ENCODE data around the gene THOP1. TPM values are rescaled to one million over a fixed set of nuclear protein-coding genes. Genes with fewer than 3 reads are reported as not detected.

The THOP1 gene
- total RNA-seq, 4 donors from 2014 or later, result 31.6 to 55.0 (median 41.4) TPM

DNA sequence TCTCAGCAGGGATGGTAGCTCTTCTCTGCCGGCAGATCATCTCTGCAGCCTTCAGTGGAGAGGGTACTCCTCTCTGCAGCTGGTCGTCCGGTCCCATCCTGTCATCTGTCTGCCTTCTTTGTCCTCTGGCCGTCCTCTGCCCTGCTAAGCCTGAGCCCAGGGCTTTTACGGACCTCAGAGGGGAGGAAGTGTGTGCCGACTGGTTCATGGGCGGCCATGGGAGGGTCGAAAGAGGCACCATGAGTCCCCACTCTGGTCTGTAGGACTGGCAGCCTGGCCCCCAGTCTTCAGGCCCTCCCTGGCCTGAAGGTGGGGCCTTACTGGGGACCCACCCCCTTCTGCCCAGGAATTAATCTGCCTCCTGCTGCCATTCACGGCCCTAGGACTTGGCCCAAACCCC lies 38.3 kb downstream of the THOP1 start:
- TF ChIP-seq EP300 (IDR thresholded peaks at IDR 0.05), result no peak
- H3K4me3 ChIP-seq, result no peak overlapping the region
- WGBS, result 68% methylated on average over 6 of the region's 9 CpGs

DNA sequence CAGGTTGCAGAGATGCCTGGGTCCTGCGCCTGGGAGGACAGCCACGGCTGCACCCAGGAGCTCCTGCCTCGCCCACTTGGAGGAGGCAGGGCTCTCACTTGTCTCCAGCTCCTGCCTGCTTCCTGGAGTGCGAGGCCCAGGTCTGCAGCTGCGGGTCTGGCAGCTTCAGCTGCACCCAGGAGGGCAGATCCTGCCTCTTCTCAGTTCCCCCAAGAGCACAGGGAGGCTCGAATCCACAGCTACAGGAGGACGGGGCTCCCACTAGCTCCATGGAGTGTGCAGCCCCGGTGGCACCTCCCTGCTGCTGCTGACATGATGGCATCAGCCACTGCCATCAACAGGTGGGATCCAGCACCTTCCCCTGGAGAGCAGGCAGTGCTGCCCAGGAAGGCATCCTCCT lies 38.8 kb downstream of the THOP1 start:
- H3K27ac ChIP-seq, result no peak overlapping the region
- TF ChIP-seq EP300 (IDR thresholded peaks at IDR 0.05), result no peak
- no peak for TF ChIP-seq POLR2A (IDR thresholded peaks at IDR 0.05)
- TF ChIP-seq, protein P1, sequence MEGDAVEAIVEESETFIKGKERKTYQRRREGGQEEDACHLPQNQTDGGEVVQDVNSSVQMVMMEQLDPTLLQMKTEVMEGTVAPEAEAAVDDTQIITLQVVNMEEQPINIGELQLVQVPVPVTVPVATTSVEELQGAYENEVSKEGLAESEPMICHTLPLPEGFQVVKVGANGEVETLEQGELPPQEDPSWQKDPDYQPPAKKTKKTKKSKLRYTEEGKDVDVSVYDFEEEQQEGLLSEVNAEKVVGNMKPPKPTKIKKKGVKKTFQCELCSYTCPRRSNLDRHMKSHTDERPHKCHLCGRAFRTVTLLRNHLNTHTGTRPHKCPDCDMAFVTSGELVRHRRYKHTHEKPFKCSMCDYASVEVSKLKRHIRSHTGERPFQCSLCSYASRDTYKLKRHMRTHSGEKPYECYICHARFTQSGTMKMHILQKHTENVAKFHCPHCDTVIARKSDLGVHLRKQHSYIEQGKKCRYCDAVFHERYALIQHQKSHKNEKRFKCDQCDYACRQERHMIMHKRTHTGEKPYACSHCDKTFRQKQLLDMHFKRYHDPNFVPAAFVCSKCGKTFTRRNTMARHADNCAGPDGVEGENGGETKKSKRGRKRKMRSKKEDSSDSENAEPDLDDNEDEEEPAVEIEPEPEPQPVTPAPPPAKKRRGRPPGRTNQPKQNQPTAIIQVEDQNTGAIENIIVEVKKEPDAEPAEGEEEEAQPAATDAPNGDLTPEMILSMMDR (IDR thresholded peaks at IDR 0.05), result no peak
- no peak for TF ChIP-seq POLR2AphosphoS5 (IDR thresholded peaks at IDR 0.05)
- no peak overlapping the region for H3K4me3 ChIP-seq
- H3K4me1 ChIP-seq, result peaks cover 17% of the 10 kb centered on the region
- 61% methylated on average over 3 of the region's 8 CpGs for WGBS
- H3K36me3 ChIP-seq, result peaks cover 21% of the 10 kb centered on the region
- H3K27me3 ChIP-seq, result no peaks in the 10 kb centered on the region
- no peak for DNase-seq (ENCODE audit: low spot score in 2 of 2)
- H3K9me3 ChIP-seq, result no peaks in the 10 kb centered on the region

More for the DNA sequence above, 38.3 kb downstream of the THOP1 start:
- H3K27me3 ChIP-seq, result no peaks in the 10 kb centered on the region
- H3K4me1 ChIP-seq, result peaks cover 18% of the 10 kb centered on the region
- peaks cover 21% of the 10 kb centered on the region for H3K36me3 ChIP-seq
- no peaks in the 10 kb centered on the region for H3K9me3 ChIP-seq
- no peak for DNase-seq (ENCODE audit: low spot score in 2 of 2)
- H3K27ac ChIP-seq, result no peak overlapping the region

DNA sequence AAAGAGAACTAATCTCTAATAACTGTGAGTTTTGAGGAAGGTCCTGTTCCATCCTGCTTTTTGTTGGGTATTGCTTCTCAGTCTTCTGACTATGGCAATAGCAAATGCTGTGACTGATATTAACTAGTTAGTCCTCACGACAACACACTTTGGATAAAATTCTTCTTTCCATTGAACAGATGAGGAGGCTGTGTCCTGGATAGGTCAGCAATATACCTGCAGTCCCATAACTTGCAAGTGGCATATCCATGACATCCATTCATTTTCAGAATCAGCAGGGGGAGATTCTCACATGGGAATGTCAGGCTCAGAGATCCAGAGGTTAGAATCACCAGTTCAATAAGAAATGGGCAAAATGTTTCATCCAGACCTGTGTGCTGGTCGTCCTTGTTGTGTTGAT lies 41.7 kb downstream of the THOP1 start:
- TF ChIP-seq POLR2AphosphoS5 (IDR thresholded peaks at IDR 0.05), result no peak
- no peak for TF ChIP-seq POLR2A (IDR thresholded peaks at IDR 0.05)
- no peaks in the 10 kb centered on the region for H3K27me3 ChIP-seq
- WGBS, result 86% methylated on average over 2 of the region's 2 CpGs
- peaks cover 21% of the 10 kb centered on the region for H3K36me3 ChIP-seq
- no peaks in the 10 kb centered on the region for H3K9me3 ChIP-seq
- no peak overlapping the region for H3K4me3 ChIP-seq
- no peaks in the 10 kb centered on the region for H3K4me1 ChIP-seq
- no peak overlapping the region for H3K27ac ChIP-seq
- no peak for DNase-seq (ENCODE audit: low spot score in 2 of 2)

DNA sequence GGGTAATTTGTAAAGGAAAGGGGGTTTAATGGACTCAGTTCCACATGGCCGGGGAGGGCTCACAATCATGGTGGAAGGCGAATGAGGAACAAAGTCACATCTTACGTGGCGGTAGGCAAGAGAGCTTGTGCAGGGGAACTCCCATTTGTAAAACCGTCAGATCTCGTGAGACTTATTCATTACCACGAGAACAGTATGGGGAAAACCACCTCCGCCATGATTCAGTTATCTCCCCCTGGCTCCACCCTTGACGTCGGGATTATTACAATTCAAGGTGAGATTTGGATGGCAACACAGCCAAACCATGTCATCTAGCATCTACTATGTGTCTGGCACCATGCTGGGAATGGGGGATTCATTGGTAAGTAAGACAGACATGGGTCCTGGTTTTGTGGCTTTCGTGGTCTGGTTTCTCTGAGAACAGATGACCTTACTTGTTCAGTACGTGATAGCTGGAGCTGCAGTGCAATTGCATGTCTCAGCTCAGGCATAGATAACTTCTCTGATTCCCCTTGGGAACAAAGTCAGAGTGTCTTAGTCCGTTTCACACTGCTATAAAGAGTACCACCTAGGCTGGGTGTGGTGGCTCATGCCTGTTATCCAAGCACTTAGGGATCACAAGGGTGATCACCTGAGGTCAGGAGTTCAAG lies 42.7 kb downstream of the THOP1 start:
- no peak overlapping the region for H3K4me3 ChIP-seq
- no peaks in the 10 kb centered on the region for H3K4me1 ChIP-seq
- peaks cover 31% of the 10 kb centered on the region for H3K36me3 ChIP-seq
- H3K9me3 ChIP-seq, result peaks cover 4% of the 10 kb centered on the region
- H3K27me3 ChIP-seq, result no peaks in the 10 kb centered on the region
- TF ChIP-seq, protein P1 (IDR thresholded peaks at IDR 0.05), result no peak
- TF ChIP-seq POLR2A (IDR thresholded peaks at IDR 0.05) (no peak), POLR2AphosphoS5 (IDR thresholded peaks at IDR 0.05) (no peak), EP300 (IDR thresholded peaks at IDR 0.05) (no peak)
- 94% methylated on average over 13 of the region's 13 CpGs for WGBS
- no peak overlapping the region for H3K27ac ChIP-seq
- DNase-seq (ENCODE audit: low spot score in 2 of 2), result no peak

DNA sequence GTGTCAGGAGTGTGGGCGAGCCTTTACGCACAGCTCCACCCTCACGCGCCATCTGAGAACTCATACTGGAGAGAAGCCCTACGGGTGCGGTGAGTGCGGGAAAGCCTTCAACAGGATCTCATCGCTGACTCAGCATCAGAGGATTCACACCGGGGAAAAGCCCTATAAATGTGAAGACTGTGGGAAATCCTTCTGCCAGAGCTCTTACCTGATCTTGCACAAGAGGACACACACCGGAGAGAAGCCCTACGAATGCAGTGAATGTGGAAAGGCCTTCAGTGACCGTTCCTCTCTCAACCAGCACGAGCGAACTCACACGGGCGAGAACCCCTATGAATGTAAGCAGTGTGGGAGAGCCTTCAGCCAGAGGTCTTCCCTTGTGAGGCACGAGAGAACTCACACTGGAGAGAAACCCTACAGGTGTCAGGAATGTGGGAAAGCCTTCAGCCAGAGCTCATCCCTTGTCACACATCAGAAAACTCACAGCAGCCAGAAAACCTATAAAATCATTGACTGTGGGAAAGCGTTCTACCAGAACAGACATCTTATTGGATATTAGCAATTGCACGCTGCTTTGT lies 49.1 kb downstream of the THOP1 start:
- Histone ChIP-seq H3K27me3 (no peaks in the 10 kb centered on the region), H3K27ac (no peak overlapping the region), H3K9me3 (peaks cover 19% of the 10 kb centered on the region), H3K4me3 (no peak overlapping the region), H3K4me1 (no peaks in the 10 kb centered on the region), H3K36me3 (peaks cover 30% of the 10 kb centered on the region)
- no peak for TF ChIP-seq POLR2AphosphoS5 (IDR thresholded peaks at IDR 0.05)
- TF ChIP-seq POLR2A (IDR thresholded peaks at IDR 0.05), result no peak
- TF ChIP-seq, protein P1 (IDR thresholded peaks at IDR 0.05), result no peak
- TF ChIP-seq EP300 (IDR thresholded peaks at IDR 0.05), result no peak
- no peak for DNase-seq (ENCODE audit: low spot score in 2 of 2)
- WGBS, result 97% methylated on average over 19 of the region's 19 CpGs

DNA sequence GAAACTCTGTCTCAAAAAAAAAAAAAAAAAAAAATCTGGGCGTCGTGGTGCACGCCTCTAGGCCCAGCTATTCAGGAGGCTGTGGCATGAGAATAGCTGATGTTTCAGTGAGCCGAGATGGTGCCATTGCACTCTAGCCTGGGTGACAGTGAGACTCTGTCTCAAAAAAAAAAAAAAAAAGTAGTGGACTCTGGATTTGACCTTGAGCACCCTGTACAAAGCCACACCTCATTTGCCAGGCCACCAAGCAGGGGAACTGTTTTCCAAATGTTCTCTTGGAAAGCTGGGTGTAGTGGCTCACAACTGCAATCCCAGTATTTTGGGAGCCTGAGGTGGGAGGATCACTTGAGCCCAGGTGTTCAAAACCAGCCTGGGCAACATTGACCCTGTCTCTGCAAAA lies 52.1 kb downstream of the THOP1 start:
- Histone ChIP-seq H3K27ac (no peak overlapping the region), H3K27me3 (no peaks in the 10 kb centered on the region), H3K36me3 (peaks cover 26% of the 10 kb centered on the region), H3K4me3 (no peak overlapping the region), H3K9me3 (peaks cover 19% of the 10 kb centered on the region), H3K4me1 (peaks cover 14% of the 10 kb centered on the region)
- no peak for DNase-seq (ENCODE audit: low spot score in 2 of 2)
- WGBS, result 99% methylated on average over 4 of the region's 4 CpGs
- no peak for TF ChIP-seq EP300 (IDR thresholded peaks at IDR 0.05)
- no peak for TF ChIP-seq POLR2A (IDR thresholded peaks at IDR 0.05)
- no peak for TF ChIP-seq POLR2AphosphoS5 (IDR thresholded peaks at IDR 0.05)
- TF ChIP-seq, protein P1 (IDR thresholded peaks at IDR 0.05), result no peak
